Measurements from ENCODE around the gene ENHO.

Gene ENHO

GRCh38 chr9:34522971-34523797, at the start of gene ENHO:
ENHO (minus strand) TSS chr9:34522990; CDS start chr9:34521695, 1,295 bp downstream.
- peak; percentile 81 to 91 (median 85) for DNase-seq

- no peak for DNase-seq
Measured at GRCh38 chr9:34572092-34572491, 49.3 kb upstream of the ENHO start.

- no peak for DNase-seq
Measured at GRCh38 chr9:34571481-34571810, 48.7 kb upstream of the ENHO start.

GRCh38 chr9:34570809-34571480, 48.2 kb upstream of the ENHO start:
- DNase-seq = no peak

GRCh38 chr9:34570376-34570775, 47.6 kb upstream of the ENHO start:
- no peak for DNase-seq

GRCh38 chr9:34568774-34569173, 46.0 kb upstream of the ENHO start:
- no peak for DNase-seq

GRCh38 chr9:34568133-34568532, 45.3 kb upstream of the ENHO start:
- no peak for DNase-seq

- no peak for DNase-seq
Measured at GRCh38 chr9:34566972-34567371, 44.2 kb upstream of the ENHO start.

- DNase-seq = no peak
Measured at GRCh38 chr9:34566322-34566721, 43.5 kb upstream of the ENHO start.

GRCh38 chr9:34565856-34566255, 43.1 kb upstream of the ENHO start:
- peak in 1 of 3 experiments; percentile 12 for DNase-seq

- no peak for DNase-seq
Measured at GRCh38 chr9:34564617-34565016, 41.8 kb upstream of the ENHO start.

- no peak for DNase-seq
Measured at GRCh38 chr9:34563262-34563661, 40.5 kb upstream of the ENHO start.

GRCh38 chr9:34562135-34562745, 39.5 kb upstream of the ENHO start:
- peak in 1 of 3 experiments; percentile 10 for DNase-seq

- peak in 1 of 3 experiments; percentile 18 for DNase-seq
Measured at GRCh38 chr9:34560599-34561214, 37.9 kb upstream of the ENHO start.

GRCh38 chr9:34559624-34560455, 37.0 kb upstream of the ENHO start:
- peak in 1 of 3 experiments; percentile 18 for DNase-seq

- peak in 2 of 3 experiments; percentile 50 to 75 for DNase-seq
Measured at GRCh38 chr9:34558919-34559623, 36.3 kb upstream of the ENHO start.

GRCh38 chr9:34558364-34558763, 35.6 kb upstream of the ENHO start:
- peak in 1 of 3 experiments; percentile 40 for DNase-seq

- peak in 1 of 3 experiments; percentile 33 for DNase-seq
Measured at GRCh38 chr9:34557426-34558321, 34.9 kb upstream of the ENHO start.

- no peak for DNase-seq
Measured at GRCh38 chr9:34556949-34557348, 34.2 kb upstream of the ENHO start.

- DNase-seq = no peak
Measured at GRCh38 chr9:34555936-34556525, 33.2 kb upstream of the ENHO start.
